HTR-8/SVneo (cell line): Measurements from ENCODE around the gene KRT23.

Experiments
- DNase-seq: peaks from one replicate; pipeline ENCODE4 v3.0.0; 2011; ENCODE audit warnings: low spot score, mixed read lengths; ENCODE audit not compliant: insufficient read length
- FAIRE-seq: peaks from 2 replicates; lab custom pipeline; 2011; peaks lifted over from hg19 to GRCh38; lab: Jason Lieb, UNC

KRT23 gene

DNA sequence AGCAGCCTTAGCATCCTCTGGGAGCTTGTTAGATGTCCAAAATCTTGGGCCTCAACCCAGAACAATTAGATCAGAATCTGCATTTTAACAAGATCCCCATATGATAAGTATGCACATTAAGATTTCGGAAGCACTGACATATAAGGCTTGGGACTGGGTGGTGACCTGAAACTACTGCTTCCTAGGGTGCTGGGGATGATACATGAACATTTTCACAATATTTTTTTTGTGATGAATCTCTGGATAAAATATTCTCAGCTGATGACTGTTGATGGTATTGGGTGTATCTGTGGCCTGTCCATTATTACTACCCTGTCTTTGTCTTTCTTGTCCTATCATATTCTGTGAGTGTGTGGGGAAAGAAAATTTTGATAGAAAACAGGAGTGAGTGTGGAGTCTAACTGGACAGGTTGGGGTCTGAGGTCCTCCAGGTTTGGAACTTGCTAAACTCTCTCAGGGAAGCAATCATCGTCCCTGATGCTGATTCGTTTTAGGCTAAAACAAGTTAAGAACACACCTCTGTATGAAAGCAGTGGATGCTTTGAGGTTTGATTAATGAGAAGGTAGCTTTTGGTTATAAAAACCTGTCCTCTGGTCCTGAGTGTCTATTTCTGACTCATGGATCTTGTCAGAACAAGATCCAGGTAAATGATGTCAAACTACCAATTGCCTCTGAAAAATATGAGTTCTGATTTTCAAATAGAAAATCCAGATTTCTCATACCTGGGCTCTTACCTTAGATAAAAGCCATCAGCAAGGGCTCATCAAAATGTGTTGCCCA is 23.2 kb downstream of the KRT23 start:
- FAIRE-seq, result no peak

DNA sequence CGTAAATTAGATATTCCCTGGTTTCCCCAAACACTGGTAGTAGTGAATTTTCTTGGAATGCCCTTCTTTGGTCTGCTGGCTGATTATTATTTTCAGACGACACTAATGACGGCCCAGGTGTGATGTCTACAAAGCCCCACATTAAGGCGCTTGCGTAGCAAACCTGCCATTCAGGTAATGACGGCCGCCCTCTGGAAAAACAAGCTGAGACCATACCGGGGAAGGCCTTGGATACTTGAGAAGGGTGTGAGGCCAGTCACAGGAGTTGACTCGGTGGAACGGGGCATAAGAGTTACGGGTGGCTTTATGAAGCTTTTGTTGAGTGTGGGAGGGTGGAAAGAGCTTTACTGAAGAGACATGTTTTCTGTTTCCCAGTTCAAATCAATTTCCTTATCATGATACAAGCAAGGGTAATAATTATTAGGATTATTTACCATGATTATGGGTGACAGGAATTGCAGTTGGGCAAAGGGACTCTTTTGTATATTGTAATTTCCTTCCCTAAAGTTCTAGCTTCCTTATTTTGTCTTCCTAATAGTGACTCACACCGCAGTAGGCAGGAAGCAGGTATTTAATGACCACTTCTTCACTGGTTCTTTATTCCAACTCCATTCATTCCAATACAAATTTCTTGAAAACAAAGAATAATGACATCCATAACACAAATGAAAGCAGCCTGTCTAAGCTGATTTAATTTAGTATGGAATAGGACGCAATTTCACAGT is 24.8 kb downstream of the KRT23 start:
- FAIRE-seq, result no peak
- DNase-seq, result no peak

More for the DNA sequence above, 23.2 kb downstream of the KRT23 start:
- DNase-seq, result no peak

DNA sequence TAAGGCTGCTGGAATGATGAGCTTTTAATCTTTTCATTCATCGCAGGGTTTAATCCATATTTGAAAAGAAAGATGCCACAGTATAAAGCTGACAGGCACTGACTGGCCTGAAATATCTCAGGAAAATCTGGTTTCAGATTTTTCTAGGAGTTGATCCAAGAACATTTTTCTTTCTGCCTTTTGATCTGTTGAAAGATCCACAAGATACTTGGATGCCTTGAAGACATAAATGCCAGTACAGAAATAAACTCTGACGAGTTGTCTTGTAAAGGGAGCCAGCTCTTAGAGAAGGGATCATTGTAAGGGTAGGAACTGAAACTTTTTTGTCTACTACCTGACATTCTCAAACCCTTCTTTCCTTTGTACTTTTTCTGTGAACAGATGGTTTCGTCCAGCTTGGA is 27.0 kb downstream of the KRT23 start:
- DNase-seq, result no peak
- no peak for FAIRE-seq

DNA sequence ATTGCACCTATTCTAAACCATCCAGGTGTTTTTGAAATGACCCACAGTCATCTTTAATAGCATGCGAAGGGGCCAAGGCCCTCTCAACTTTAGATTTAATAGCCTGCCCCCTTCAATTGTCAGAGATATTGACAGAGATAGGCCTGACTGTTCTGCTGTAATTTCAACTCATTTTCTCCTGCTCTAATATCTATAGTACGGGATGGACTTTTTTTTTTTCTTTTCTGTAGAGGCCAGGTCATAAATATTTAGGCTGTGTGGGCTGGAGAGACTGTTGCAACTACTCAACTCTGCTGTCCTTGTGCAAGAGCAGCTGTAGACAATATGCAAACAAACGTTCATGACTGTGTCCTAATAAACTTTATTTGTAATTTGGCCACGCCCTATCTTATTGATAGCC is 27.7 kb downstream of the KRT23 start:
- FAIRE-seq (no peak), DNase-seq (no peak)

DNA sequence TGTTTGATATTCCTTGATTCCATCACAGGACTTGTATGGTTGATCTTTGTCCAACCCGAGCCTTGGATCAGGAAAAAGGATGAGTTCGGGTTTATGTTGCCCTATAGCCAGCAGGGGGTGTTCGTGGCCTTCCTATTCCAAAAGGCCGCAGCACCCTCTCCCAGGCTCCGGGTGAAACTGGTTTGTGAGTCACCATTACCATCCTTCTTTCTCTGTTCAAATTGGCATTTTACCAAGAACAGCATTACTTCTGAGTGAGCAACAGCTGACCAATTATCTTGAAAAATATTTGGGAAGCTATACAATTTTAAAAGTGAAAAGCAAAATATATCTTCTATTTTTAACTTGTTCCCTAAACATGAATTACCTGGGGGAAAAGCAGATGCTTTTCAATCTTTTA is 28.1 kb downstream of the KRT23 start:
- DNase-seq, result peak; percentile 93
- peak; percentile 74 for FAIRE-seq

DNA sequence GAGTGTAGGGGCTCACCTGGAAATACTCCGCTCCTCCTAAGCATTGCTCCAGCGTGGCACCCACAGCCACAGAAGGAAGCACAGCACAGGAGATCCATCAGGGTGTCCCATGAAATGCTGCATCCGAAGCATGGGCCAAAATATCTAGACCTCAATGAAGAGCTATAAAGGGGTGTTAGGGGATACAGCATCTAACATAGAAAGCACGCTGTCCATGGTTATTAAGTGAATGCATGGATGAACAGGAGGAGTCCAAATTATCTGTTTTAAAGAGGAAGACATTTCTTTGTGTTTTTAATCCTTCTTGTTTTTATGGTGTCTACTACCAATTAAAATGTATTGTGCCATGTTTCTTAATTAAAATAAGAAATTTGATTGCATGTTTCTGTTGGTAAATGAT is 30.8 kb downstream of the KRT23 start:
- DNase-seq (no peak), FAIRE-seq (no peak)

DNA sequence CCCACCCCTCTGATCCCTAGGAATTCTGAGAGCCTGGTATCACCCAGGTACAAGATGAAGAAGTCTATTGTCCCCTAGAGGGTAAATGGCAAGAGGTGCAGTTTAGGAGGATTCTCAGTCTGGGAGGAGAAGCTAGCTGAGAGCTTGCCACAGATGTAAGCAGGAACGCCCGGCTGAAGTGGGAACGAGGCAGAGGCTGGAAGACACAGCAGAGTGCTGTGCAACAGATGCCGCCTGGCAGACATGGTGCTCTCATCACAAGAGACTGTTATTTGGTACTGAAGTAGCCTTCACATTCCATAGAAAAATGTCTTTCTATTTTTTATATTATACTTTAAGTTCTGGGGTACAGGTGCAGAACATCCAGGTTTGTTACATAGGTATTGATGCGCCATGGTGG is 32.1 kb downstream of the KRT23 start:
- no peak for DNase-seq
- FAIRE-seq, result no peak

DNA sequence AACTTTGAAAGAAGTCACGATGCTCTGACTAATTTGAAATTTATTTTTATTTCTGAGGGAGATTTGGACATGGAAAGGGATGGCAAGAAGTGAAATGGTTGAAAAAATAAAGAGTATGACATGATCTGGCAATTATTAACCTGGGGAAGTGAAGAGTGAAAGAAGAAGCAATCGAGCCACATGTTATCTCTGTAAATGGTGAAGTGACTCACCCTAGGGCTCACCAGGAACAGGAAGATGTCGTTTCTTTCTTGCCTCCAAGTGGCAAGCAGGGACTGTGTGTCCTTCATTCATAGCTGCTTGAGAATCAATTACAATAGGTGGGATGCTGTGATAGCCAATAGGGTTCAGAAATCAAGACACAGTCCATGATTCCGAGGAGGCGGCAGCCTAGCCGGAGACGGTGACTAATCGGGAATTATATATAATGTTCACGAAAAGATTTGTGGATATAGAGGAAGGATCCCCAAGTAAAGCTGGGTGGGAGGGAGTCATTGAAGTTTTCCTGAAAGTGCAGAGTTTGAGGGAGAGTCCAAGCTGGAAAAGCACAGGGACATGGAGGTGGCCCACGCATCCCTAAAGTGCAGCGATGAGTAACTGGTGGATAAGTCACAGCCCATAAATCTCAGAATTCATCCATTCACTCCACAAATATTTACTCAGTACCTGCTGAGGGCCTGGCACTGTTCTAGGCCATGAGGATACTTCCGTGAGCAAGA is 34.2 kb downstream of the KRT23 start:
- FAIRE-seq (peak; percentile 82), DNase-seq (peak; percentile 54)

DNA sequence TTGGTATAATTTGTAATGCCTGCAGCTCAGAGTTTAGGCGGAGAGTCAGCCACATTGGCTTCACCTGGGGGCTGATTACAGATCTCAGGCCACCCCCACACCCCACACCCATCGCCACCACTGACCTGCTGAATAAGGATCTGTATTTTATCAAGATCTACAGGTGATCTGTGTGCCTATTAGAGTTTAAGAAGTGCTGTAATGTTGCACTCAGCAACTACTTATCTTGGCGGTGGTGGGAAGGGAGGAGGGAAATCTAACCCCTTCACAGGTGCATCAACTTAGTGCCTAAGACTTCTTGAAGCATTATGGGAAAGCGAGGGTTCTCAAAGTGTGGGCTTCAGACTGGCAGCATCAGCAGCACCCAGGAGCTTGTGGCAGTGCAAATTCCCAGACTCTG is 34.9 kb downstream of the KRT23 start:
- DNase-seq, result no peak
- FAIRE-seq, result no peak

DNA sequence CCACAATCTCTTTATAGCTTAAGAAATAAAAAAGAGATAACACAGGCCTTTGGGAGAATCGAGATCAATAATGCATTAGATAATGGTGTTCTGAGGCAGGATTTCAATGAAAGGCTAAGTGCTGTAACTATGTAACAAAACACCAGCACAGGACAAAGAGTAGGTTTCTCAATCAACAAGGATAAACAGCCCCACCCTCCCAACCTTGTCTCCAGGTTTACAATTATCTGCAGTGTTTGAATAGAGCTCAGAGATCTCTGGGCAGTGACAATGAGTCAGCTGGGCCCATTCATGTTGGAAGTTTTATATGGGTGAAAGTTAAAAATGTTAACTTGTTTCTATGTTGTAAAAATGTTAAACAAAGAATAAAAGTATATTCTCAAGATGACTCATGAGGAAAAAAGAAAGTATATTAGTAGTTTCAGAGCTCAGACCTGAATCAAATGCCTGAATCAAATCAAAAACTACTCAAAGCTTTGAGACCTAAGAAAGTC is 35.4 kb downstream of the KRT23 start:
- DNase-seq (no peak), FAIRE-seq (no peak)

DNA sequence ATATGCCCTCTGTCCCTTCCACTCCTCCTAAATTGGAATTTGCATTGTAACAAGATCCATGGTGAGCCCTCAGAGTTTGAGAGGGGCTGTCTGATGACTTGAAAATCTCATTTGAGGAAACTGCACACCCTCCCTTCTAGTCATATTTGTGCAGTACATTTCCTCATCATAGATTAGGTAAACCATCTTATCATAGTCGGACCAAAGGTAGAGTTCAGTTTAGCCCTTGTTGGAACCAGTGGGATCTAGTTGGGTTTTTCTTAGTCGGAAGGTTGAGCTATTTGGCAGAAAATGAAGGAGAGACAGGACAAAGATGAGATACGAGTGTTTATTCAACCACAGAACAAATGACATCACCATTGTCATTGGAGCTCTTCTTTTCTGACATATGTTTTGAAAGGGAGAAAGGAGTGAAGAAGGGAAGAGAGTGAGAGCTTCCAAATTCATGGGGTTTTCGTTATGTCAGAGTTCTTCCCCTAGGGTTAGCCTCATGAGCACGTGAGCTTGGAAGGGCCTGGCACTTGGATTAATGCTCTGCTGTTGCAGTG is 36.6 kb downstream of the KRT23 start:
- DNase-seq, result no peak
- no peak for FAIRE-seq

DNA sequence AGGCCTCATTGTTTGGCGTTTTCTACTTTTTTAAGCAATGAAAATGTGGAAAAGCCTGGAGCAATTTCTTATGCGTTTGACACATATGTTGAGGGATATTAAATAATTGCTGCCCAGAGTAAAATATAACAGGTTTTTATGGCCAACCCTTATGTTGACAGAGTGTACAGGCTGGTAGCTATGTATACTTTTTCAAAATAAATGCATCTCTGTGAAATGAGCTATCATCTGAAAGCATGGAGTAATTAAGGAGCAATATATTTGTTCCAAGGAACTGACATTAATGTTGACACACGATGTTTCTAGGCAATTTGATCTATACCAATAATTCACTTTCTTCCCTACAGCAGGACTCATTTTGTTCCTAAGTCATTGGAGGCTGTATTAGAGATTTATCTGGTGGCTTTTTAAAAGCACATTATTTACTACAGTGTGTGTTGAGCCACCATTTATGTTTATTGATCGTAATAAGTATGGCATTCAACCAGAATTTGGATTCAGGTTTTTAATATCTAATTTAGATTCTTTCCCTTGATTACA is 40.5 kb downstream of the KRT23 start:
- DNase-seq, result no peak
- FAIRE-seq, result no peak

DNA sequence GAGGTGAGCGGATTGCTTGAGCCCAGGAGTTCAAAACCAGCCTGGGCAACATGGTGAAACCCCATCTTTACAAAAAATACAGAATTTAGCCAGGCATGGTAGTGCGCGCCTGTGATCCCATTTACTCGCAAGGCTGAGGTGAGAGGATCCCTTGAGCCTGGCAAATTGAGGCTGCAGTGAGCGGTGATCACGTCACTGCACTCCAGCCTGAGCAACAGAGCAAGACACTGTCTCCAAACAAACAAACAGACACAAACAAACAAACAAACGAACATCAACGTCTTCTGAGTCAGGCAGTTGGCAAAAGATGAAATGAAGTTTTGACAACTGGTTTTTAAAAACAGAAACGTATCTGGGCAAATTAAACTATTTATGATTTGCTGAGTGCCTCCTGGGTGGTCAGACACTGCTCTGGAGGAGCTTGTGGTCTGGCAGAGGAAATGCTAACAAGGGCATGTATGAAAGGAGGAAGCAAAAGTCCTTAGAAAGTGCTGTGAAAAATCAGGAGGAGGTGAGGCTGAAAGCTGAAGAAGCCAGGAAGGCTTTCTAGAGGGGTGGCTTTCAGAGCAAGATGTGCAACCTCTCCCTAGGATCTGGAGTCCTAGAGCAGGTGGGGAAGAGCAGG is 42.2 kb downstream of the KRT23 start:
- no peak for DNase-seq
- no peak for FAIRE-seq

DNA sequence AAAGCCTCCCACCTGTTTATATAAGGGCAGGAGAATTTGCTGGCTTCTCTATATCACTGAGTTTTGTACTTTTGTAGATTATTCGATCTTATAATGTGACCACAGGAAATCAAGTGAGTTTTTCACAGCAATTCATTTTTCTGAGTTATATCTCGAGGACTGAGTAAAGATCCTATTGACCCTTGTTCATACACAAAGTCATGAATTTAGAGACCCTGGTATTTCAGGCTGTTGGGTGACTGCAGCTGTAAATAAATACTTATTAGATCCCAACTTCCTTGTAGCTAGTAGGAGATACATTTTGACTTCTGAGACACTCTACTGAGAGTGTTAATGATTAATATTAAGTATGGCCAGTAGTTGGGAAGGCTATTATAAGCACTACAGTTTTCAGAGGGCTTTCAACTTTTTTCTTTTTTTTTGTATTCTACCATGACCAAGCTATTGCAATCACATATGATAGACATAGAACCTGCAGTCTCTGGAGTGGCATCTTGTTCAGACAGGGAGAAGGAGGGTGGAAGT is 49.2 kb downstream of the KRT23 start:
- DNase-seq (no peak), FAIRE-seq (no peak)

DNA sequence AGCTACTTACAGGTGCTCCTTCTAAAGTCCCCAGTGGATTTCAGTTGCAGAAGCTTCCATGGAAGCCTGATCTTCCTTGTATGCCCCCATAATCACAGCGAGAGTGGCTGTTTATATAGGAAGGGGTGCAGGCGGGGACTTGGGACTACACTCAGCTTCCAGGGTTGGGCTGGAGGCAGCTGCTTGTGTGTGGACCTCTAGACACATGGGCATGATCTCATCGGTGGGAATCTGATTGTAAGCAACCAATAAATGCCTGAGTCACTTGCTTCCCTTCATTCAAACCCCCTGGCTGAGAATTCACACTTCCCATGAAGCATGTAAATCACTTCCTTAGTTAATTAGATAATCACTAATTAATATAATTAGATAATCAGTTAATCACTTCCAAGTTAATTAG is 51.4 kb downstream of the KRT23 start:
- DNase-seq (no peak), FAIRE-seq (no peak)

DNA sequence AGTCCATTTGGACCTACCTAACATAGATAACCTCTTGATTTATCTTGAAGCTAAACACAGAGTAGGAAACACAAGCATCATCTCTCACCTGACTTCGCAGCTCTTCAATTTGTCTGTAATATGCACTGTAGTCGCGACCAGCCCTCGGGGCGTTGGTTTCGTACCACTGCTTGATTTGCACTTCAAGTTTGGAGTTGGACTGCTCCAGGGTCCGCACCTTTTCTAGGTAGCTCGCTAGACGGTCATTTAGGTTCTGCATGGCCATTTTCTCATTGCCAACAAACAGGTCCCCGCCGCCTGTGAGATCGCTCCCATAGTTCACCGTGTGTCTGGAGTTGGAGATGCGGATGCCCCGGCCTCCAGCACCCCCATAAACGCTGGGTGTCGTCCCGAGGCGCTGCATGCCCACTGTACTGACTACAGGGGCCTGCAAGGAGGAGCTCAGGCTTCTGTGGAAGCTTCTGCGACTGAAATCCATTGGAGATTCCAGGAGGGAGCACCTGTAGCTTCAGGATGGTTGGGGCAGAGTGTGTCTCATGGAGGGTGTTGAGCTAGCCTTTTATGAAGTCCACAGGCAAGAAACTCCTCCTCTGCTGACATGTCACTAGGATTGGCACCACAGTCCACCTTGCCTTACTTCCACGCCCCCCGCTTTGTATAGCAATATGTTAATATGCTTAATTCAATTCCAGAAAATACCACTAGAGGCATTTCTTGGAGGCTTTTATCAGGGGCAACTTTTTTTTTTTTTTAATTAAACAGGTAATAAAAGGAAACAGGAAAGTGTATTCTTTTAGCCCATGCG is 52.5 kb downstream of the KRT23 start, which contains the start of gene KRT20:
KRT20 (minus strand) TSS at position 535 of the 805 bp plus-strand sequence; CDS start at position 478, 57 bp downstream.
- DNase-seq (no peak), FAIRE-seq (no peak)

DNA sequence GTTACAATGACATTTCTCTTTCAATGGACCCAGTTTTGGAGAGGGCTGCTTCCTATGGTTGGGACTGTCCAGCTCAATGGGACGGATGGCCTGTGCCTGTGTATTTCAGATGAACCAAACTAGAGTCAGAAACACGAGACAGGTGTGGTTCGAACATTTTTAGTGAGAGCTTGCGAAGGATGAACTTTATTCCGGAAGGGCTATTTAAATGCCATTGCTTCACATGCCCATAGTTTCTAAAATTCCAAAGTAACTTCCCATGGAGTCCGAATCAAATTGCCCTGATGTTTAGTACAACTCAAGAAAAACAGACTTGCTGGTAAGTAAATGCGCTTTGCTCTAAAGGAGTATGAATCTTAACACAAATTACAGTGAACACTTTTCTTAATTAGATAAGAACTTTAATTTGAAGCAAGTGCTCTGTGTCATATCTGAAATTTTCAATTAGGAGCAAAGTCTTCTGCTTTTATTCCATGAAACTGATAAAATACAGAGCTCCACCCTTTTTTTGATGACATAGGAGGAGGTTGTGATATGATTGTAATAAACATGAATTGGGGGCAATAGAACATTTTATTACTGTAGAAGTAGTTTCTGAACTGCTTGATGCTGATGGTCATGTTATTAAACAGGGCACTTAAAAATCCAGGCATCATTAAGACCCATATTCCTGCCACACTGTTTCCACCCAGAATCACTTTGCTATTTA is 53.7 kb downstream of the KRT23 start:
- FAIRE-seq, result no peak
- no peak for DNase-seq

DNA sequence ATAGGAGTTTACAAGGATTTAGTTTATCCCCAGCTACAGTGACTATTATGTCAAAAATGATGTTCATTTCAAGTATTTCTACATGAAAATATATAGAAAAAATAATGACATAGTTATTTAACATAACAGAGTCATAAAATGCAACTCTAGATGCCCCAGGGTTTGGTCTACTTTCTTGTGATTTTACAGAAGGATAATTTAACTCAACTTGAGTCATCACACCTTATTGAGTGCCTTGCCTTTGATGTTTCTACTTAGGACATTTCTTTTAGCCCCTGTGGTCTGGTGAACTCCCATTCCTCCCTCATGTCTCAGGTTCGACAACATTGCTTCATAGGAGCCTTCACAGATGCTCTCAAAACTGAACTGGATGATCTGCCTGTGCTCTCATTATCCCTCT is 54.4 kb downstream of the KRT23 start:
- FAIRE-seq (no peak), DNase-seq (no peak)
